GM21723 (cell line): Measurements from ENCODE around the gene TEX36.
"Not testable (repeated sequence)": the region's sequence is repeated elsewhere in the genome, so short reads cannot be mapped to it uniquely, and the experiment has no call there.

Experiments used
- ATAC-seq: cut with Tn5 transposase; IDR thresholded peaks from one replicate; pipeline ENCODE4 v1.9.1; 2021; ENCODE audit warnings: mild to moderate bottlenecking, moderate library complexity; ENCODE audit not compliant: unreplicated experiment

TEX36 gene

GRCh38 chr10:125692601-125693523 is 9.9 kb upstream of the TEX36 start:
- no peak for ATAC-seq

GRCh38 chr10:125692196-125692595 is 9.2 kb upstream of the TEX36 start:
- ATAC-seq: no peak

GRCh38 chr10:125691160-125691981 is 8.4 kb upstream of the TEX36 start:
- no peak for ATAC-seq

- no peak for ATAC-seq
These were observed 7.1 kb upstream of the TEX36 start for GRCh38 chr10:125689955-125690569.

- no peak for ATAC-seq
These were observed 4.7 kb upstream of the TEX36 start for GRCh38 chr10:125687507-125688185.

GRCh38 chr10:125684581-125684980 is 1.6 kb upstream of the TEX36 start:
- no peak for ATAC-seq

- ATAC-seq: no peak
These were observed 858 bp upstream of the TEX36 start for GRCh38 chr10:125683821-125684220.

GRCh38 chr10:125679436-125679835 is 3.5 kb downstream of the TEX36 start:
- ATAC-seq: no peak

GRCh38 chr10:125672884-125673283 is 10.1 kb downstream of the TEX36 start:
- ATAC-seq: no peak

- ATAC-seq: no peak
These were observed 20.4 kb downstream of the TEX36 start for GRCh38 chr10:125662584-125662983.

GRCh38 chr10:125661941-125662515 is 20.9 kb downstream of the TEX36 start:
- no peak for ATAC-seq

- no peak for ATAC-seq
These were observed 21.5 kb downstream of the TEX36 start for GRCh38 chr10:125661431-125661940.

- ATAC-seq: no peak
These were observed 23.9 kb downstream of the TEX36 start for GRCh38 chr10:125659071-125659470.

- no peak for ATAC-seq
These were observed 26.4 kb downstream of the TEX36 start for GRCh38 chr10:125656523-125656922.

- ATAC-seq: not testable (repeated sequence)
These were observed 29.9 kb downstream of the TEX36 start for GRCh38 chr10:125653113-125653512.

GRCh38 chr10:125646311-125646710 is 36.7 kb downstream of the TEX36 start:
- ATAC-seq: no peak

GRCh38 chr10:125641398-125641797 is 41.6 kb downstream of the TEX36 start:
- no peak for ATAC-seq

- no peak for ATAC-seq
These were observed 42.3 kb downstream of the TEX36 start for GRCh38 chr10:125640653-125641052.

GRCh38 chr10:125639846-125640245 is 43.1 kb downstream of the TEX36 start:
- no peak for ATAC-seq

GRCh38 chr10:125638555-125638954 is 44.4 kb downstream of the TEX36 start:
- ATAC-seq: no peak
